GM12878 (cell line): ENCODE measurements around the gene SELE. TPM values are rescaled to one million over a fixed set of nuclear protein-coding genes. Genes with fewer than 3 reads are reported as not detected.

ENCODE experiments used
- ATAC-seq: fragments of 200-7000 bp; cut with Tn5 transposase; 3 replicates; pipeline ENCODE4 v1.9.1; 2020; ENCODE audit warnings: mild to moderate bottlenecking, moderate library complexity
- BruUV-seq: library from RNA; stranded (reverse); fragments of 400-500 nt; replicated peaks from 2 replicates; lab custom pipeline; 2021; lab: Mats Ljungman, UMichigan
- CTCF ChIA-PET: fragments of 300-600 bp; sonication (Branson Sonifier 250); formaldehyde crosslinking; extraction: SDS; loops from one replicate; lab custom pipeline; 2021; ENCODE audit warnings: inconsistent platforms; lab: Yijun Ruan, JAX
- POLR2A ChIA-PET: fragments of 350-600 bp; formaldehyde crosslinking; extraction: SDS; loops from one replicate; lab custom pipeline; 2021; ENCODE audit warnings: inconsistent platforms; lab: Charles Lee
- RAD21 ChIA-PET: fragments of 300-600 bp; sonication (Branson Sonifier 250); formaldehyde crosslinking; loops from one replicate; lab custom pipeline; 2023; ENCODE audit warnings: antibody characterized with exemption; ENCODE audit not compliant: unreplicated experiment; lab: Charles Lee
- SMC1A ChIA-PET: fragments of 300-600 bp; sonication (Branson Sonifier 250); formaldehyde crosslinking; loops from one replicate; lab custom pipeline; 2023; ENCODE audit not compliant: unreplicated experiment, uncharacterized antibody; lab: Charles Lee
- DNase-seq: peaks from one replicate; pipeline ENCODE4 v3.0.0-alpha.2; 2011; ENCODE audit warnings: low read depth, low spot score
- FAIRE-seq: peaks from 3 replicates; lab custom pipeline; 2011; peaks lifted over from hg19 to GRCh38; lab: Jason Lieb, UNC
- H2AFZ ChIP-seq: 2 replicates; pipeline ENCODE4 v1.6.0; 2011; ENCODE audit warnings: low read depth, low read length, control low read depth; ENCODE audit not compliant: control insufficient read depth
- H3K27ac ChIP-seq: 2 replicates; pipeline ENCODE4 v1.5.1; 2011; ENCODE audit warnings: control low read depth; ENCODE audit not compliant: control insufficient read depth, insufficient read depth
- H3K27me3 ChIP-seq, 2 experiments: replicated peaks in 1 of 2; 2 replicates each; pipeline versions ENCODE4 v1.6.0 to v1.6.1; 2011; ENCODE audit warnings: low read length in 1 of 2; ENCODE audit not compliant: control insufficient read depth in 2 of 2, insufficient read depth in 2 of 2
- H3K36me3 ChIP-seq, 2 experiments: 2 replicates each; pipeline ENCODE4 v1.5.1; 2011; ENCODE audit warnings: low read length in 1 of 2; ENCODE audit not compliant: control insufficient read depth in 2 of 2, insufficient read depth in 2 of 2
- H3K4me1 ChIP-seq: 2 replicates; pipeline ENCODE4 v1.6.1; 2011; ENCODE audit warnings: mild to moderate bottlenecking, low read length, moderate library complexity, mixed read lengths; ENCODE audit not compliant: control insufficient read depth, insufficient read depth
- H3K4me2 ChIP-seq: 2 replicates; pipeline ENCODE4 v1.6.0; 2011; ENCODE audit warnings: control low read depth; ENCODE audit not compliant: control insufficient read depth, insufficient read depth
- H3K4me3 ChIP-seq: fragments of 200-600 bp; sonication (generic); 2 replicates; pipeline ENCODE4 v1.5.1; 2016
- H3K79me2 ChIP-seq: 2 replicates; pipeline ENCODE4 v1.6.0; 2011; ENCODE audit warnings: low read length; ENCODE audit not compliant: control insufficient read depth, insufficient read depth
- H3K9ac ChIP-seq: 2 replicates; pipeline ENCODE4 v1.8.0; 2011; ENCODE audit warnings: low read length, control low read depth, mixed read lengths; ENCODE audit not compliant: control insufficient read depth, insufficient read depth
- H3K9me3 ChIP-seq: replicated peaks from 3 replicates; pipeline ENCODE4 v1.5.1; 2011; ENCODE audit warnings: mild to moderate bottlenecking, low read length; ENCODE audit not compliant: control insufficient read depth, insufficient read depth
- H4K20me1 ChIP-seq: 2 replicates; pipeline ENCODE4 v1.6.0; 2011; ENCODE audit not compliant: control insufficient read depth, insufficient read depth
- ASH2L ChIP-seq: fragments of 300-600, 200-600 bp; sonication (generic); IDR thresholded peaks from 2 replicates; pipeline ENCODE4 v1.6.1; 2017; ENCODE audit warnings: low read depth, mild to moderate bottlenecking, borderline replicate concordance
- CTCF ChIP-seq, 3 experiments: IDR thresholded peaks in 2 of 3; conservative IDR thresholded peaks in 1 of 3; 2 replicates each; pipeline ENCODE4 v1.5.1; 2011; ENCODE audit warnings: low read depth in 3 of 3, low read length in 3 of 3, mild to moderate bottlenecking in 3 of 3, control low read depth in 2 of 3, moderate library complexity in 2 of 3, inconsistent platforms in 1 of 3, mixed read lengths in 1 of 3; ENCODE audit not compliant: control insufficient read depth in 2 of 3, insufficient read depth in 1 of 3; ENCODE audit errors: extremely low read depth in 1 of 3
- HDGF ChIP-seq: fragments of 450-650 bp; IDR thresholded peaks from 2 replicates; pipeline ENCODE4 v1.6.1; 2016; ENCODE audit warnings: antibody characterized with exemption
- MEF2A ChIP-seq: IDR thresholded peaks from 2 replicates; pipeline ENCODE4 v1.6.1; 2011; ENCODE audit warnings: low read depth, mild to moderate bottlenecking, low read length, moderate library complexity; ENCODE audit not compliant: insufficient read depth
- MLLT1 ChIP-seq: fragments of 450-650 bp; IDR thresholded peaks from 2 replicates; pipeline ENCODE4 v1.6.1; 2016; ENCODE audit warnings: mild to moderate bottlenecking
- MXI1 ChIP-seq: fragments of 150-350 bp; IDR thresholded peaks from 2 replicates; pipeline ENCODE4 v1.6.1; 2011; ENCODE audit warnings: low read depth, mild to moderate bottlenecking, inconsistent platforms, low read length, improper control_type of control experiment
- RUNX3 ChIP-seq: IDR thresholded peaks from 2 replicates; pipeline ENCODE4 v1.6.1; 2012; ENCODE audit warnings: low read length, inconsistent platforms
- SPI1 ChIP-seq: IDR thresholded peaks from 2 replicates; pipeline ENCODE4 v1.6.1; 2011; ENCODE audit warnings: low read depth, mild to moderate bottlenecking, low read length, moderate library complexity, borderline replicate concordance; ENCODE audit not compliant: insufficient read depth
- TCF3 ChIP-seq: IDR thresholded peaks from 2 replicates; pipeline ENCODE4 v1.6.1; 2012; ENCODE audit warnings: low read depth, mild to moderate bottlenecking, low read length, borderline replicate concordance; ENCODE audit not compliant: insufficient read depth
- YBX1 ChIP-seq: fragments of 450-650 bp; IDR thresholded peaks from 2 replicates; pipeline ENCODE4 v1.6.1; 2016; ENCODE audit warnings: antibody characterized with exemption
- YY1 ChIP-seq: IDR thresholded peaks from 2 replicates; pipeline ENCODE4 v1.6.1; 2011; ENCODE audit warnings: low read depth, mild to moderate bottlenecking, low read length
- ZNF384 ChIP-seq: IDR thresholded peaks from 2 replicates; pipeline ENCODE4 v1.6.1; 2012; ENCODE audit warnings: low read depth, mild to moderate bottlenecking, low read length, improper control_type of control experiment, borderline replicate concordance
- ZSCAN29 ChIP-seq: fragments of 450-650 bp; IDR thresholded peaks from 2 replicates; pipeline ENCODE4 v1.6.1; 2017; ENCODE audit warnings: mild to moderate bottlenecking, moderate library complexity
- WGBS: methylation state at CpG from one replicate; pipeline ENCODE4 v1.1.6; 2016; ENCODE audit warnings: low lambda C conversion rate; ENCODE audit not compliant: insufficient replicate concordance, insufficient coverage; ENCODE audit errors: missing lambda C conversion rate; 5-methylcytosine and 5-hydroxymethylcytosine counted together
- in situ Hi-C: fragments of 300-500 bp; cut with MboI; formaldehyde crosslinking; loops from 9 replicates; pipeline ENCODE4 v1.14.3; 2018; ENCODE audit warnings: mixed read lengths
- intact Hi-C: fragments of 100-400 bp; cut with micrococcal nuclease; formaldehyde crosslinking; loops from one replicate; pipeline ENCODE4 v1.14.2; 2022; ENCODE audit not compliant: unreplicated experiment
- polyA plus RNA-seq, 11 experiments: library from polyadenylated mRNA; depleted of rRNA in 4 of 11; unstranded in 6 of 11; stranded (reverse) in 5 of 11; fragments of >200 nt; fragmentation: Nextera tagmentation in 4 of 11; fragmentation: Illumina TruSeq in 1 of 11; extraction: Ambion mirVana in 4 of 11; extraction: Trizol in 1 of 11; gene quantifications; 1 replicate in 1 of 11; 2 replicates in 10 of 11; pipeline versions ENCODE4 v1.2.1 to v1.2.3, GENCODE V29; 2011 to 2016; ENCODE audit warnings: inconsistent platforms in 2 of 11, missing spikeins in 2 of 11, low read depth in 1 of 11
- total RNA-seq, 4 experiments: library from RNA; depleted of rRNA in 3 of 4; stranded (reverse); fragments of >200 nt in 3 of 4; fragmentation: Illumina TruSeq in 1 of 4; extraction: Trizol in 1 of 4; gene quantifications; 2 replicates each; pipeline versions ENCODE4 v1.2.1 to v1.2.3, GENCODE V29; 2013 to 2021

Gene SELE
- total and polyA plus RNA-seq, 10 of the 15 experiments (the other 5 are each of a cell fraction or from before 2014, with no cell fraction given): not detected

GRCh38 chr1:169711469-169712308 is 22.2 kb downstream of the SELE start, which contains the start of gene SELL (continued):
- 0 out of 2 replicates have a peak, but pooled peaks have one; percentile 4 for TF ChIP-seq RUNX3
- TF ChIP-seq YY1: peak; percentile 75
- no peak for TF ChIP-seq ZNF384
- peak; percentile 48; the same call in 1 of the 2 replicates for TF ChIP-seq MXI1
- no peak for TF ChIP-seq TCF3
- no peak for TF ChIP-seq ZSCAN29
- TF ChIP-seq MLLT1: peak; percentile 76
- TF ChIP-seq, all 136 proteins: peak for 24

GRCh38 chr1:169708647-169709046 is 25.2 kb downstream of the SELE start:
- in situ Hi-C loops: loop anchor here (5.0 kb wide), 1 partner anchor 106 kb away; no protein-coding TSS in a partner anchor
- POLR2A ChIA-PET: interaction anchor here (0.9 kb wide), 2 partner anchors 105 to 106 kb away, joined by 3 read pairs; no protein-coding TSS in a partner anchor
- FAIRE-seq: no peak

More at GRCh38 chr1:169708647-169709046, 25.2 kb downstream of the SELE start:
- Histone ChIP-seq H2AFZ (peak overlapping the region; percentile 21), H3K9ac (peak overlapping the region; percentile 4; the same call in 1 of the 2 replicates), H3K4me1 (peaks cover 4% of the 10 kb centered on the region; the same call in 1 of the 2 replicates), H3K27ac (peak overlapping the region; percentile 5), H3K4me2 (peak overlapping the region; percentile 64), H3K79me2 (peaks cover 30% of the 10 kb centered on the region), H4K20me1 (no peaks in the 10 kb centered on the region), H3K9me3 (no peaks in the 10 kb centered on the region)
- no TSS peak for BruUV-seq
- CTCF ChIA-PET: interaction anchor here (0.8 to 7.1 kb wide), 8 partner anchors 10 to 158 kb away, joined by 3 to 96 read pairs (median 8); partner anchors contain the start of gene F5
- intact Hi-C loops: loop anchor here (10.0 kb wide), 1 partner anchor 826 kb away; the partner anchor contains the start of gene GORAB
- DNase-seq: no peak
- ATAC-seq: peak; percentile 57
- SMC1A ChIA-PET: interaction anchor here (0.9 to 6.8 kb wide), 10 partner anchors 8 to 139 kb away, joined by 3 to 114 read pairs (median 4); partner anchors contain the start of gene F5
- RAD21 ChIA-PET: interaction anchor here (1.1 to 6.5 kb wide), 10 partner anchors 8 to 139 kb away, joined by 3 to 63 read pairs (median 14); partner anchors contain the start of gene F5
- WGBS: 41% methylated on average over 3 of the region's 3 CpGs
- TF ChIP-seq ASH2L: no peak
- no peak for TF ChIP-seq YBX1
- no peak for TF ChIP-seq MEF2A
- TF ChIP-seq CTCF (IDR thresholded peaks at IDR 0.05 in 2 of 3, conservative IDR thresholded peaks at IDR 0.05 in 1 of 3; ENCODE audit: control insufficient read depth in 2 of 3, extremely low read depth in 1 of 3, insufficient read depth in 1 of 3, low read depth in 3 of 3, low read length in 3 of 3): no peak
- no peak for TF ChIP-seq HDGF
- TF ChIP-seq SPI1: no peak
- TF ChIP-seq, all 136 proteins: peak for 0
- H3K36me3 ChIP-seq: no peaks in the 10 kb centered on the region
- peak overlapping the region; percentile 62 for H3K4me3 ChIP-seq
- H3K27me3 ChIP-seq: no peaks in the 10 kb centered on the region
